Gastroesophageal sphincter (tissue), 3 donors: ENCODE results near the gene FMOD.

Experiments
- POLR2A ChIP-seq, 2 donors: fragments of 450-650 bp; IDR thresholded peaks; one replicate each; pipeline ENCODE4 v1.6.1; 2017; ENCODE audit warnings: antibody characterized with exemption in 2 of 2, mild to moderate bottlenecking in 2 of 2, moderate library complexity in 1 of 2
- TF ChIP-seq, protein P1 (sequence below), 4 experiments: fragments of 200-600 bp in 2 of 4; fragments of 450-650 bp in 2 of 4; sonication (generic) in 1 of 4; IDR thresholded peaks; one replicate each; pipeline ENCODE4 v1.5.1; 2017 to 2019; ENCODE audit warnings: antibody characterized with exemption in 4 of 4, mild to moderate bottlenecking in 2 of 4, moderate library complexity in 2 of 4

DNA sequence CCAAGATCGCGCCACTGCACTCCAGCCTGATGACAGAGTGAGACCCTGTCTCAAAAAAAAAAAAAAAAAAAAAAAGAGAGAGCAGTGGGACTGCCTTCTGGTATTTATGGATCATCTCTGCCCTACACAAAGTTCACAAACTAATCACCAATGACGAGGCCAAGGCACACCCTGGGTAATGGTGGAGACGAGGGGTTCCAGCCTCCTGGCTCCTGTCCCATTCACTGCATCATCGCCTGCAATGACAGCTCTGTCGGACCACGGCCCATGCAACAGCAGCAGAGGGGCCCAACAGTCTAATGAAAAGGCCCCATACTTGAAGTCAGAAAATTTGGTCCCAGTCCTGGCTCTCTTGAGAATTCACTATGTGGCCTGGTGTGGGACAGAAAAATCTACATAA lies 48.5 kb downstream of the FMOD start:
- TF ChIP-seq, protein P1, sequence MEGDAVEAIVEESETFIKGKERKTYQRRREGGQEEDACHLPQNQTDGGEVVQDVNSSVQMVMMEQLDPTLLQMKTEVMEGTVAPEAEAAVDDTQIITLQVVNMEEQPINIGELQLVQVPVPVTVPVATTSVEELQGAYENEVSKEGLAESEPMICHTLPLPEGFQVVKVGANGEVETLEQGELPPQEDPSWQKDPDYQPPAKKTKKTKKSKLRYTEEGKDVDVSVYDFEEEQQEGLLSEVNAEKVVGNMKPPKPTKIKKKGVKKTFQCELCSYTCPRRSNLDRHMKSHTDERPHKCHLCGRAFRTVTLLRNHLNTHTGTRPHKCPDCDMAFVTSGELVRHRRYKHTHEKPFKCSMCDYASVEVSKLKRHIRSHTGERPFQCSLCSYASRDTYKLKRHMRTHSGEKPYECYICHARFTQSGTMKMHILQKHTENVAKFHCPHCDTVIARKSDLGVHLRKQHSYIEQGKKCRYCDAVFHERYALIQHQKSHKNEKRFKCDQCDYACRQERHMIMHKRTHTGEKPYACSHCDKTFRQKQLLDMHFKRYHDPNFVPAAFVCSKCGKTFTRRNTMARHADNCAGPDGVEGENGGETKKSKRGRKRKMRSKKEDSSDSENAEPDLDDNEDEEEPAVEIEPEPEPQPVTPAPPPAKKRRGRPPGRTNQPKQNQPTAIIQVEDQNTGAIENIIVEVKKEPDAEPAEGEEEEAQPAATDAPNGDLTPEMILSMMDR (IDR thresholded peaks at IDR 0.05): no peak
- TF ChIP-seq POLR2A (IDR thresholded peaks at IDR 0.05): no peak
